Hematopoietic multipotent progenitor cell treated with erythropoietin and hydrocortisone succinate and interleukin-3 and kit ligand, for 8 days (in vitro differentiated cells): ENCODE results near the gene GPR34.

Experiments
- DNase-seq: peaks from one replicate; pipeline ENCODE4 v3.0.0-alpha.2; 2015

The GPR34 gene

DNA sequence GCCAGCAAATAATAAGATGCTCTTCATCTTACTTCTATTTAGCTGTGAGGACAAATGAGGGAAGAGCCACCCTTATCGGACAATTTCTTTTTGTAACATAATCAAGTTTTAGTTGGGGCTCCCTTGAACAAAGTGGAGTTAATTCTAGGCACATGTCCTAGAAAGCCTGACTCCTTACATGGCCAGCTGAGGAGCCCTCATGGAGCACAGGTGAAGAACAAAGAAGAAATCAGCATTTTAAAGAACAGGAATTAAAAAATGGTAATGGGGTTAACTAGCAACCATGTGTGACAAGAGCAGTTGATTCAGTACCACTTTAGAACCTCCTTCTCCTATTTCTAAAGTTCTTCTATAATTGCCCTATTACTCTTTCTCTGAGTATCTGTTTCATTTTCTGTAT lies 51.1 kb downstream of the GPR34 start:
- no peak for DNase-seq
